ENCODE measurements around the gene EEF2K.

The EEF2K gene

GRCh38 chr16:22188595-22189442 is 17.3 kb upstream of the EEF2K start:
- H3K9ac ChIP-seq = no peak overlapping the region
- peak overlapping the region; percentile 92 for H3K4me2 ChIP-seq (ENCODE audit: low read length)
- peak; percentile 87 for TF ChIP-seq CTCF (IDR thresholded peaks at IDR 0.05)
- H3K27ac ChIP-seq = peak overlapping the region; percentile 90
- no peaks in the 10 kb centered on the region for H3K27me3 ChIP-seq (ENCODE audit: control insufficient read depth, insufficient read depth, low read length)
- H3K9me3 ChIP-seq (ENCODE audit: control insufficient read depth, low read length) = no peaks in the 10 kb centered on the region
- peak overlapping the region; percentile 7 for H3K4me3 ChIP-seq (ENCODE audit: low read depth, low read length)
- peaks cover 12% of the 10 kb centered on the region for H3K4me1 ChIP-seq
- peak overlapping the region; percentile 94 for H2AFZ ChIP-seq
- H3K79me2 ChIP-seq = no peaks in the 10 kb centered on the region
- H3K36me3 ChIP-seq (ENCODE audit: control insufficient read depth, insufficient read depth, low read length) = no peaks in the 10 kb centered on the region

DNA sequence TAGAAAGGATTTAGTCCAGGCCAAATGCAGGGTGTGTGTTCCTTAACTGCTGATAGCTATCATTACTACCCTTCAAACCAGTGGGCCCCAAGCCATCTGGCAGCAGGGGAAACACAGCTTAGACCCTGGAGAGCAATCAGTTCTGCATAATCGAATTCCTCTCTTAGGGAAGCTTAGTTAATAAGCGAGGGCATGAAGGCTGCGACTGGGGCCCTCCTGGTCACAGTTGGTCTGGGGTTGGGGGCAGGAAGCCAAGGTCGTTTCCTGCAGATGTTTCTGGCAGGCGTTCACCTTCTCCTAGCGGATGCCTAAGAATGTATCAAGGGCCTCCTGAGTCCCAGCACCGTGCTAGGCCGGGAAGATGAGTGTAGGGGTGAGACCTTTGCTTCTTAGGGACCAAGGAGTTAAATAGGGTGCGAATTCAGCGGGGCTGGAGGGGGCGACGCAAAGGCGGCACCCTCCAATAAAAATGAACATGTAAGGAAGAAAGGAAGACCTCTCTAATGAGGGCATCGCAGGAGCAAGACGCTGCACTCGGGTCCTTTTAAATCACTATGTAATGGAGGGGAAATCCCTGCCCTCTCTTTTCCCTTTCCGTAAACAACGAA is 16.5 kb upstream of the EEF2K start:
- peak overlapping the region; percentile 76 for H3K4me3 ChIP-seq (ENCODE audit: low read depth, low read length)
- no peaks in the 10 kb centered on the region for H3K79me2 ChIP-seq
- no peaks in the 10 kb centered on the region for H3K36me3 ChIP-seq (ENCODE audit: control insufficient read depth, insufficient read depth, low read length)
- peak overlapping the region; percentile 94 for H2AFZ ChIP-seq
- H3K9ac ChIP-seq = no peak overlapping the region
- H3K9me3 ChIP-seq (ENCODE audit: control insufficient read depth, low read length) = no peaks in the 10 kb centered on the region
- peaks cover 12% of the 10 kb centered on the region for H3K4me1 ChIP-seq
- no peak for TF ChIP-seq CTCF (IDR thresholded peaks at IDR 0.05)
- H3K27me3 ChIP-seq (ENCODE audit: control insufficient read depth, insufficient read depth, low read length) = no peaks in the 10 kb centered on the region
- peak overlapping the region; percentile 92 for H3K4me2 ChIP-seq (ENCODE audit: low read length)
- H3K27ac ChIP-seq = peak overlapping the region; percentile 90

DNA sequence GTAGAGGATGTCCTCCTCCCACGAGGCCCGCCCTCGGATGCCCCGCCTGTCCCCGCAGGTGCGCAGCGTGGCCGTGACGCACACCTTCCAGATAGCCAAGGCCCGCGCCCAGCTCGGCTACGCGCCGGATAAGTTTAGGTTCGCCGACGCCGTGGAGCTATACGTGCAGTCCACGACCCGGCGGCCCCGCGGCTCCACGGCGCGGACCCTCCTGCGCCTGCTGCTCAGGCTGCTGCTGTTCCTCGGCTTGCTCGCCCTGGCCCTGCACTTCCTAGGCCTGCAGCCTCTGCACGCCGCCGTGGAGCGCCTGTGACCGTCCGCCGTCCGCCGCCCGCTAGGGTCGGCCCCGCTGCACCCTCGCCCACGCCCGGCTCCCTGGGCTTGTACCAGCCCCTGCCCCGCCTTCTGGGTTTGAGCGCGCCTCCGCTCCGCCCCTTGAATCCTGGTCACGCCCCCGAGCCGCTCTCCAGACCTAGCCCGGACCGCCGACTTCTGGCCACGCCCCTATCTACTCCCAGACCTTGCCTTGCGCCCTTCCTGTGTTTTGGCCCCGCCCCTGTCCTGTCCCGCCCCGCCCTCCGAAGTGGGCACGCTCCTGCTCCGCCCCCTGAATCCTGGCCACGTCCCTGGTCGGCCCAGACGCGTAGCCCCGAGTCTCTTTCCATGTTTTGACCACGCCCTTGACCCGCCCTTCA is 15.8 kb upstream of the EEF2K start:
- H3K4me1 ChIP-seq = peaks cover 12% of the 10 kb centered on the region
- no peaks in the 10 kb centered on the region for H3K79me2 ChIP-seq
- H3K36me3 ChIP-seq (ENCODE audit: control insufficient read depth, insufficient read depth, low read length) = no peaks in the 10 kb centered on the region
- no peaks in the 10 kb centered on the region for H3K27me3 ChIP-seq (ENCODE audit: control insufficient read depth, insufficient read depth, low read length)
- H3K4me3 ChIP-seq (ENCODE audit: low read depth, low read length) = peak overlapping the region; percentile 76
- peak overlapping the region; percentile 90 for H3K27ac ChIP-seq
- peak overlapping the region; percentile 65 for H3K9ac ChIP-seq
- H3K9me3 ChIP-seq (ENCODE audit: control insufficient read depth, low read length) = no peaks in the 10 kb centered on the region
- H2AFZ ChIP-seq = peak overlapping the region; percentile 94
- peak overlapping the region; percentile 92 for H3K4me2 ChIP-seq (ENCODE audit: low read length)
- TF ChIP-seq CTCF (IDR thresholded peaks at IDR 0.05) = no peak

- no peak overlapping the region for H3K9ac ChIP-seq
- peak overlapping the region; percentile 90 for H3K27ac ChIP-seq
- peak overlapping the region; percentile 60 for H3K4me2 ChIP-seq (ENCODE audit: low read length)
- H3K9me3 ChIP-seq (ENCODE audit: control insufficient read depth, low read length) = no peaks in the 10 kb centered on the region
- peak overlapping the region; percentile 85 for H2AFZ ChIP-seq
- peak overlapping the region; percentile 65 for H3K4me3 ChIP-seq (ENCODE audit: low read depth, low read length)
- H3K27me3 ChIP-seq (ENCODE audit: control insufficient read depth, insufficient read depth, low read length) = no peaks in the 10 kb centered on the region
- TF ChIP-seq CTCF (IDR thresholded peaks at IDR 0.05) = no peak
- H3K36me3 ChIP-seq (ENCODE audit: control insufficient read depth, insufficient read depth, low read length) = no peaks in the 10 kb centered on the region
- H3K4me1 ChIP-seq = peaks cover 12% of the 10 kb centered on the region
- H3K79me2 ChIP-seq = no peaks in the 10 kb centered on the region
Observed at GRCh38 chr16:22190776-22191531, 15.1 kb upstream of the EEF2K start.
